Measurements from ENCODE around the gene VWA7. TPM values are rescaled to one million over a fixed set of nuclear protein-coding genes. Genes with fewer than 3 reads are reported as not detected.
"Not testable (repeated sequence)": the region's sequence is repeated elsewhere in the genome, so short reads cannot be mapped to it uniquely, and the experiment has no call there.

The VWA7 gene
- total RNA-seq, 1 experiment from 2014 or later: 0.34 TPM

DNA sequence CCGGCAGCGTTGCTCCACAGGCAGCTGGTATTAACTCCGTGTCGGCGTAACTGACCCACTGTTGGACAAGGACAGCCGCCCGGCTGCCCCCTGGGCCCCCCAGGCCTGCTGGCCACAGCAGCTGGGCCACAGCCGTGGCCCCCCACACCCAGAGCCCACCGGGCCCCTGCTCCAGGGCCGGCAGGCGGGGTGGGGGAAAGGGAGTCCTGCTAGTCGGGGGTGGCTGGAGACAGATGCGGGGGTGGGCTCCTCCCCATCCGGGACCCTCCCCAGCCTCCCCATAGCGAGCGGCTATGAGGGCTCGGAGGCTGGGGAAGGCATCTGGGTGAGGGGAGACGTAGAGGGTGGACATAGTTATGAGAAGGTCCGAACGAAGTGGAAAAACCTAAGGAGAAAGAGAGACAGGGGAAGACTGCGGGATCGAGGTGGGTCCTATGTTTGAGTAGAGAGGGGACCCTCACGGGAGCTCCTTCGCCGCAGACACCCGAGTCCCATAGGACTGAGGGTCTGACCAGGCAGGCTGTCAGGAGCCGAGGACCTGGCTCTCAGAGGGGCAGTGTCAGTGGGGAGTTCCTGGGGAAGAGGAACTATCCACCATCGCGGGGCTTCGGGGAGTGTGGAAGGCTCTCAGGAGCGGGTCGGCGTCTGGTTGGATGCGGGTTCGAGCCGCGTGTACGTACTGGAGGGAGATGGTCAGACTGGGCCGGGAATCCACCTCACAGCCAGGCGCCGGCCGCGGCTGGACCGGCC is 17.9 kb upstream of the VWA7 start:
- Histone ChIP-seq H2AFZ (ENCODE audit: low read length) (0 out of 2 replicates have a peak overlapping the region, but pooled peaks have one; percentile 7), H4K20me1 (ENCODE audit: insufficient read depth, low read depth, low read length) (no peaks in the 10 kb centered on the region), H3K4me3 (ENCODE audit: low read length) (peak overlapping the region; percentile 95), H3K27me3 (ENCODE audit: low read length) (no peaks in the 10 kb centered on the region), H3K4me2 (ENCODE audit: low read depth, low read length, poor library complexity, severe bottlenecking) (peak overlapping the region; percentile 80), H3K36me3 (ENCODE audit: insufficient read depth, low read length) (peaks cover 7% of the 10 kb centered on the region; the same call in 1 of the 2 replicates), H3K9ac (ENCODE audit: low read length) (peak overlapping the region; percentile 98), H3K27ac (ENCODE audit: low read length) (peak overlapping the region; percentile 73), H3K4me1 (ENCODE audit: low read length) (peaks cover 33% of the 10 kb centered on the region), H3K9me2 (replicated peaks; ENCODE audit: insufficient read depth, low read length) (no peaks in the 10 kb centered on the region), H3K9me3 (ENCODE audit: low read length) (no peaks in the 10 kb centered on the region), H3K79me2 (ENCODE audit: low read length) (peaks cover 33% of the 10 kb centered on the region)
- no peak for DNase-seq

DNA sequence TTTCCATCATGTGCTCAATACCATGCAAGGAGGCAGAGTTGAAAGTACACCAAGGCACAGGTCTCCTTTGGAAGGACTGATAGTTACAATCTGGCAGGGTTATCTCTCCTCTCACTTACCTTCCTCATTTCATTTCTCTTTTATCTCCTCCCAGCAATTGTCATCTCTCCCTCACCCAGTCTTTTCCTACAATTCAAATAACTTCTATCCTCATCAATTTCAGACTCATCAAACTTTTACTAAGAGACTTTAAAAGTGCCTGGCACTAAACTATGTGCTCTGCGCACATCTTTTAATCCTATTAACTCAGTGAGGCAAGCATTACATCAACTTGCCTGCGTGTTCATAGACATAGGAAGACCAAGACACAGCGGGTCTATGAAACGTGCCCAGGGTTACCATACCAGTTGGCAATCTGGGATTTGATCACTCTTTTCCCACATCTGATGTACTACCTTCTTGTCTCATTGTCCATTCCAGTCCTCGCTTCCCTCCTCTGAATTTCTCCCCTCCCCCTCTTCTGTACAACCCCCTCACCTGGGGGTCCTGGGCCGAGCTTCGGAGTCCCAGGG is 17.3 kb upstream of the VWA7 start:
- Histone ChIP-seq H3K9ac (ENCODE audit: low read length) (peak overlapping the region; percentile 98), H2AFZ (ENCODE audit: low read length) (0 out of 2 replicates have a peak overlapping the region, but pooled peaks have one; percentile 7), H3K4me1 (ENCODE audit: low read length) (peaks cover 38% of the 10 kb centered on the region), H3K9me2 (replicated peaks; ENCODE audit: insufficient read depth, low read length) (no peaks in the 10 kb centered on the region), H3K9me3 (ENCODE audit: low read length) (no peaks in the 10 kb centered on the region), H3K4me2 (ENCODE audit: low read depth, low read length, poor library complexity, severe bottlenecking) (peak overlapping the region; percentile 80), H3K27ac (ENCODE audit: low read length) (peak overlapping the region; percentile 73), H4K20me1 (ENCODE audit: insufficient read depth, low read depth, low read length) (no peaks in the 10 kb centered on the region), H3K27me3 (ENCODE audit: low read length) (no peaks in the 10 kb centered on the region), H3K79me2 (ENCODE audit: low read length) (peaks cover 33% of the 10 kb centered on the region), H3K36me3 (ENCODE audit: insufficient read depth, low read length) (peaks cover 9% of the 10 kb centered on the region; the same call in 1 of the 2 replicates), H3K4me3 (ENCODE audit: low read length) (peak overlapping the region; percentile 95)
- peak; percentile 66 for DNase-seq

DNA sequence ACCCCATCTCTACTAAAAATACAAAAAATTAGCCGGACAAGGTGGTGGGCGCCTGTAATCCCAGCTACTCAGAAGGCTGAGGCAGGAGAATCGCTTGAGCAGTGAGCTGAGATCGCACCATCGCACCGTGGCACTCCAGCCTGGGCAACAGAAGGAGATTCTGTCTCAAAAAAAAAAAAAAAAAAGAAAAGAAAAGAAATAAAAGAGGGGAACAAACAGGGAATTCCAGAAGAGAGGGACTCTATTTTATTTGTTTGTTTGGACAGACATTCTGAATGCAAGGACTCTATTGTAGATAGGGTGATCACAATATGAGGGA is 16.8 kb upstream of the VWA7 start:
- H2AFZ ChIP-seq (ENCODE audit: low read length); H3K27me3 ChIP-seq (ENCODE audit: low read length); H4K20me1 ChIP-seq (ENCODE audit: insufficient read depth, low read depth, low read length); H3K9me3 ChIP-seq (ENCODE audit: low read length); H3K9me2 ChIP-seq (replicated peaks; ENCODE audit: insufficient read depth, low read length); DNase-seq: not testable (repeated sequence)
- peak overlapping the region; percentile 73 for H3K27ac ChIP-seq (ENCODE audit: low read length)
- peaks cover 38% of the 10 kb centered on the region for H3K79me2 ChIP-seq (ENCODE audit: low read length)
- peak overlapping the region; percentile 80 for H3K4me2 ChIP-seq (ENCODE audit: low read depth, low read length, poor library complexity, severe bottlenecking)
- peak overlapping the region; percentile 98 for H3K9ac ChIP-seq (ENCODE audit: low read length)
- H3K36me3 ChIP-seq (ENCODE audit: insufficient read depth, low read length): peaks cover 13% of the 10 kb centered on the region; the same call in 1 of the 2 replicates
- H3K4me3 ChIP-seq (ENCODE audit: low read length): peak overlapping the region; percentile 95
- peaks cover 43% of the 10 kb centered on the region for H3K4me1 ChIP-seq (ENCODE audit: low read length)

DNA sequence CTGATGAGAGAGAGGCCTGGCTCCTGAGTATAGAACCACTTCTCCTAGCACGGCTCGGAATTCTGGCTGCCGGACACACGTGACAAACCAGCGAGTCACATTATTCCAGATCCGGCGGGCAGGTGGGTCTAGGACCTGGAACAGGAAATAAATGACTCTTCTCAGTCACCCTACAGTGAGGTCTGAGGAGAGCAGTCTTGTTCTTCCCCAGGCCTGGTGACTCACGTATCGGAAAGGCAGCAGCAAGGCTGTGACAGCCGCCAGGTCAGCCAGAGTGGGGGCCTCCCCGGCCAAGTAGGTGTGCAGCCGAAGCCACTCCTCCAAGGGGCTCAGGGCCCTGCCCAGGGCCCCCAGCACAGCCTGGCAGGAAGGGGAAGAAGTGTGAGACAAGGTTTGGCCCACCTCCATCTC is 15.6 kb upstream of the VWA7 start:
- Histone ChIP-seq H3K4me2 (ENCODE audit: low read depth, low read length, poor library complexity, severe bottlenecking) (no peak overlapping the region), H2AFZ (ENCODE audit: low read length) (no peak overlapping the region), H3K79me2 (ENCODE audit: low read length) (peaks cover 38% of the 10 kb centered on the region), H3K9me3 (ENCODE audit: low read length) (no peaks in the 10 kb centered on the region), H3K36me3 (ENCODE audit: insufficient read depth, low read length) (peaks cover 14% of the 10 kb centered on the region; the same call in 1 of the 2 replicates), H3K4me1 (ENCODE audit: low read length) (peaks cover 44% of the 10 kb centered on the region), H3K9ac (ENCODE audit: low read length) (no peak overlapping the region; the same call in 1 of the 2 replicates), H3K4me3 (ENCODE audit: low read length) (no peak overlapping the region), H3K27me3 (ENCODE audit: low read length) (no peaks in the 10 kb centered on the region), H3K9me2 (replicated peaks; ENCODE audit: insufficient read depth, low read length) (no peaks in the 10 kb centered on the region), H4K20me1 (ENCODE audit: insufficient read depth, low read depth, low read length) (no peaks in the 10 kb centered on the region), H3K27ac (ENCODE audit: low read length) (no peak overlapping the region)
- DNase-seq: no peak

GRCh38 chr6:31792090-31792374 is 14.9 kb upstream of the VWA7 start:
- Histone ChIP-seq H3K79me2 (ENCODE audit: low read length) (peaks cover 38% of the 10 kb centered on the region), H3K27me3 (ENCODE audit: low read length) (no peaks in the 10 kb centered on the region), H3K27ac (ENCODE audit: low read length) (no peak overlapping the region), H3K9me2 (replicated peaks; ENCODE audit: insufficient read depth, low read length) (no peaks in the 10 kb centered on the region), H2AFZ (ENCODE audit: low read length) (no peak overlapping the region), H3K4me3 (ENCODE audit: low read length) (no peak overlapping the region), H3K9me3 (ENCODE audit: low read length) (no peaks in the 10 kb centered on the region), H3K9ac (ENCODE audit: low read length) (no peak overlapping the region), H3K4me1 (ENCODE audit: low read length) (peaks cover 44% of the 10 kb centered on the region), H3K4me2 (ENCODE audit: low read depth, low read length, poor library complexity, severe bottlenecking) (no peak overlapping the region), H4K20me1 (ENCODE audit: insufficient read depth, low read depth, low read length) (no peaks in the 10 kb centered on the region), H3K36me3 (ENCODE audit: insufficient read depth, low read length) (peaks cover 14% of the 10 kb centered on the region; the same call in 1 of the 2 replicates)
- no peak for DNase-seq

- Histone ChIP-seq H3K4me3 (ENCODE audit: low read length) (no peak overlapping the region), H3K27ac (ENCODE audit: low read length) (no peak overlapping the region), H3K4me1 (ENCODE audit: low read length) (peaks cover 44% of the 10 kb centered on the region), H3K27me3 (ENCODE audit: low read length) (no peaks in the 10 kb centered on the region), H3K79me2 (ENCODE audit: low read length) (peaks cover 38% of the 10 kb centered on the region), H4K20me1 (ENCODE audit: insufficient read depth, low read depth, low read length) (no peaks in the 10 kb centered on the region), H3K9ac (ENCODE audit: low read length) (no peak overlapping the region), H2AFZ (ENCODE audit: low read length) (no peak overlapping the region), H3K9me2 (replicated peaks; ENCODE audit: insufficient read depth, low read length) (no peaks in the 10 kb centered on the region), H3K4me2 (ENCODE audit: low read depth, low read length, poor library complexity, severe bottlenecking) (no peak overlapping the region), H3K36me3 (ENCODE audit: insufficient read depth, low read length) (peaks cover 14% of the 10 kb centered on the region), H3K9me3 (ENCODE audit: low read length) (no peaks in the 10 kb centered on the region)
- DNase-seq: peak; percentile 81
Measured at GRCh38 chr6:31791324-31792089, 14.4 kb upstream of the VWA7 start.

DNA sequence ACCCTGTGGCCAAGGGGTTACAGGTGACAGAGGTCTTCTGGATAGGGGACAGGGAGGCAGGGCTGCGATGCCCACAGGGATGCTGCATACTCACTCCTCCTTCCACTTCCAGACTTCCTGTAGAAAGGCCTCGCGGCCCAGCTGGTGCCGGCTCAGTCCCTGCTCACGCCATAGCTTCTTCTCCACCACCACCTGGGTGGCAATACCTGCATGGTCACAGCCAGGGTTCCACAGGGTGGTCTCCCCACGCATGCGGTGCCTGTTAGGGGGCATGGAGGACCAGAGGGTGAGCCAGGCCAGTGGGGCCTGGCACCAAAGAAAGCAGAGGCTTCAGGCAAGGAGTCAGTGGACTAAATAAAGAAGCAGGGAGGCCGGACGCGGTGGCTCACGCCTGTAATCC is 8.3 kb upstream of the VWA7 start:
- Histone ChIP-seq H3K79me2 (ENCODE audit: low read length) (0 out of 2 replicates have a peak, but pooled peaks cover 5% of the 10 kb centered on the region), H4K20me1 (ENCODE audit: insufficient read depth, low read depth, low read length) (no peaks in the 10 kb centered on the region), H3K9ac (ENCODE audit: low read length) (no peak overlapping the region), H3K9me2 (replicated peaks; ENCODE audit: insufficient read depth, low read length) (no peaks in the 10 kb centered on the region), H3K36me3 (ENCODE audit: insufficient read depth, low read length) (peaks cover 28% of the 10 kb centered on the region), H3K4me3 (ENCODE audit: low read length) (no peak overlapping the region), H3K4me1 (ENCODE audit: low read length) (peaks cover 15% of the 10 kb centered on the region), H2AFZ (ENCODE audit: low read length) (no peak overlapping the region), H3K4me2 (ENCODE audit: low read depth, low read length, poor library complexity, severe bottlenecking) (no peak overlapping the region), H3K9me3 (ENCODE audit: low read length) (no peaks in the 10 kb centered on the region), H3K27ac (ENCODE audit: low read length) (no peak overlapping the region), H3K27me3 (ENCODE audit: low read length) (no peaks in the 10 kb centered on the region)
- no peak for DNase-seq

Measured in Karpas-422 (cell line).